KOPT-K1 (cell line): ENCODE measurements around the gene TSPYL4.

Experiments used
- H3K27ac ChIP-seq: fragments of 200-600 bp; sonication (generic); 2 replicates; pipeline ENCODE4 v1.5.1; 2016; ENCODE audit warnings: antibody characterized with exemption, mild to moderate bottlenecking, low read depth, low read length; ENCODE audit not compliant: poor library complexity, severe bottlenecking
- H3K36me3 ChIP-seq: fragments of 200-600 bp; sonication (generic); 2 replicates; pipeline ENCODE4 v1.5.1; 2017; ENCODE audit warnings: antibody characterized with exemption, mild to moderate bottlenecking, low read length, moderate library complexity; ENCODE audit not compliant: insufficient read depth
- H3K9me3 ChIP-seq: fragments of 200-600 bp; sonication (generic); 2 replicates; pipeline ENCODE4 v1.5.1; 2017; ENCODE audit warnings: antibody characterized with exemption, low read length, mild to moderate bottlenecking; ENCODE audit not compliant: insufficient read depth, poor library complexity, severe bottlenecking

TSPYL4 gene

GRCh38 chr6:116255246-116255800 is 1.4 kb upstream of the TSPYL4 start:
- H3K9me3 ChIP-seq, result no peaks in the 10 kb centered on the region
- peaks cover 20% of the 10 kb centered on the region; the same call in 1 of the 2 replicates for H3K36me3 ChIP-seq
- peak overlapping the region; percentile 75 for H3K27ac ChIP-seq

GRCh38 chr6:116254297-116255056 is 602 bp upstream of the TSPYL4 start:
- Histone ChIP-seq H3K27ac (peak overlapping the region; percentile 75), H3K36me3 (peaks cover 18% of the 10 kb centered on the region; the same call in 1 of the 2 replicates), H3K9me3 (no peaks in the 10 kb centered on the region)

GRCh38 chr6:116253188-116253504 is 729 bp downstream of the TSPYL4 start:
- Histone ChIP-seq H3K27ac (peak overlapping the region; percentile 75), H3K9me3 (no peaks in the 10 kb centered on the region)

GRCh38 chr6:116251568-116252384 is 2.1 kb downstream of the TSPYL4 start:
- H3K36me3 ChIP-seq, result peaks cover 15% of the 10 kb centered on the region; the same call in 1 of the 2 replicates
- no peaks in the 10 kb centered on the region for H3K9me3 ChIP-seq
- H3K27ac ChIP-seq, result no peak overlapping the region

More at GRCh38 chr6:116253188-116253504, 729 bp downstream of the TSPYL4 start:
- peaks cover 15% of the 10 kb centered on the region; the same call in 1 of the 2 replicates for H3K36me3 ChIP-seq

GRCh38 chr6:116248577-116248976 is 5.3 kb downstream of the TSPYL4 start:
- Histone ChIP-seq H3K36me3 (peaks cover 15% of the 10 kb centered on the region; the same call in 1 of the 2 replicates), H3K9me3 (no peaks in the 10 kb centered on the region), H3K27ac (no peak overlapping the region)

- H3K27ac ChIP-seq, result no peak overlapping the region
- H3K36me3 ChIP-seq, result peaks cover 14% of the 10 kb centered on the region; the same call in 1 of the 2 replicates
- H3K9me3 ChIP-seq, result no peaks in the 10 kb centered on the region
These were observed 6.6 kb downstream of the TSPYL4 start for GRCh38 chr6:116247285-116247684.

GRCh38 chr6:116246089-116246488 is 7.8 kb downstream of the TSPYL4 start:
- no peak overlapping the region for H3K27ac ChIP-seq
- peaks cover 7% of the 10 kb centered on the region; the same call in 1 of the 2 replicates for H3K36me3 ChIP-seq
- H3K9me3 ChIP-seq, result no peaks in the 10 kb centered on the region

- no peaks in the 10 kb centered on the region for H3K9me3 ChIP-seq
- no peak overlapping the region for H3K27ac ChIP-seq
- H3K36me3 ChIP-seq, result no peaks in the 10 kb centered on the region
These were observed 9.6 kb downstream of the TSPYL4 start for GRCh38 chr6:116244284-116244683.

- H3K27ac ChIP-seq, result no peak overlapping the region
- no peaks in the 10 kb centered on the region for H3K36me3 ChIP-seq
- no peaks in the 10 kb centered on the region for H3K9me3 ChIP-seq
These were observed 14.0 kb downstream of the TSPYL4 start for GRCh38 chr6:116239856-116240255.

- H3K9me3 ChIP-seq, result no peaks in the 10 kb centered on the region
- H3K36me3 ChIP-seq, result no peaks in the 10 kb centered on the region
- H3K27ac ChIP-seq, result no peak overlapping the region
These were observed 14.6 kb downstream of the TSPYL4 start for GRCh38 chr6:116239256-116239655.

GRCh38 chr6:116238083-116238482 is 15.8 kb downstream of the TSPYL4 start:
- H3K27ac ChIP-seq, result no peak overlapping the region

GRCh38 chr6:116234689-116235088 is 19.2 kb downstream of the TSPYL4 start:
- no peaks in the 10 kb centered on the region for H3K9me3 ChIP-seq
- no peak overlapping the region for H3K27ac ChIP-seq

More at GRCh38 chr6:116238083-116238482, 15.8 kb downstream of the TSPYL4 start:
- no peaks in the 10 kb centered on the region for H3K9me3 ChIP-seq
- H3K36me3 ChIP-seq, result no peaks in the 10 kb centered on the region

GRCh38 chr6:116229287-116229913 is 24.5 kb downstream of the TSPYL4 start:
- Histone ChIP-seq H3K9me3 (no peaks in the 10 kb centered on the region), H3K27ac (no peak overlapping the region), H3K36me3 (no peaks in the 10 kb centered on the region)

More at GRCh38 chr6:116234689-116235088, 19.2 kb downstream of the TSPYL4 start:
- H3K36me3 ChIP-seq, result no peaks in the 10 kb centered on the region

- no peaks in the 10 kb centered on the region for H3K9me3 ChIP-seq
- no peak overlapping the region for H3K27ac ChIP-seq
- no peaks in the 10 kb centered on the region for H3K36me3 ChIP-seq
These were observed 30.5 kb downstream of the TSPYL4 start for GRCh38 chr6:116223355-116223754.

GRCh38 chr6:116221911-116222310 is 32.0 kb downstream of the TSPYL4 start:
- Histone ChIP-seq H3K9me3 (no peaks in the 10 kb centered on the region), H3K36me3 (no peaks in the 10 kb centered on the region), H3K27ac (no peak overlapping the region)
